BLaER1 (cell line): ENCODE data around the gene PRPS2.

ENCODE experiments used
- H3K27ac ChIP-seq: shearing (Covaris generic); formaldehyde crosslinking; 2 replicates; pipeline ENCODE4 v1.8.1; 2022
- H3K27me3 ChIP-seq: shearing (Covaris generic); formaldehyde crosslinking; 2 replicates; pipeline ENCODE4 v1.8.1; 2022
- H3K36me3 ChIP-seq: shearing (Covaris generic); formaldehyde crosslinking; 2 replicates; pipeline ENCODE4 v1.8.1; 2022
- H3K4me1 ChIP-seq: shearing (Covaris generic); formaldehyde crosslinking; 2 replicates; pipeline ENCODE4 v1.8.1; 2022
- H3K4me2 ChIP-seq: shearing (Covaris generic); formaldehyde crosslinking; 2 replicates; pipeline ENCODE4 v1.8.1; 2022
- H3K4me3 ChIP-seq: shearing (Covaris generic); formaldehyde crosslinking; 2 replicates; pipeline ENCODE4 v1.8.1; 2022
- H3K9ac ChIP-seq: shearing (Covaris generic); formaldehyde crosslinking; 2 replicates; pipeline ENCODE4 v1.8.1; 2022
- H3K9me3 ChIP-seq: shearing (Covaris generic); formaldehyde crosslinking; 2 replicates; pipeline ENCODE4 v1.8.1; 2022
- H4K20me1 ChIP-seq: shearing (Covaris generic); formaldehyde crosslinking; 2 replicates; pipeline ENCODE4 v1.8.1; 2022
- Cebpa-rat ChIP-seq: shearing (Covaris generic); IDR thresholded peaks from 2 replicates; pipeline ENCODE4 v1.8.1; 2022

Gene PRPS2

GRCh38 chrX:12777670-12778069 lies 13.5 kb upstream of the PRPS2 start:
- H4K20me1 ChIP-seq, result no peaks in the 10 kb centered on the region
- no peak overlapping the region for H3K4me2 ChIP-seq
- H3K36me3 ChIP-seq, result no peaks in the 10 kb centered on the region
- H3K4me3 ChIP-seq, result no peak overlapping the region
- H3K27me3 ChIP-seq, result peaks cover 87% of the 10 kb centered on the region
- no peak for TF ChIP-seq Cebpa-rat
- no peaks in the 10 kb centered on the region for H3K4me1 ChIP-seq
- H3K9ac ChIP-seq, result no peak overlapping the region
- no peak overlapping the region for H3K27ac ChIP-seq
- no peaks in the 10 kb centered on the region for H3K9me3 ChIP-seq

GRCh38 chrX:12779534-12779933 lies 11.7 kb upstream of the PRPS2 start:
- Histone ChIP-seq H3K4me3 (no peak overlapping the region), H3K4me2 (no peak overlapping the region), H3K9me3 (no peaks in the 10 kb centered on the region), H3K27ac (no peak overlapping the region), H3K4me1 (no peaks in the 10 kb centered on the region), H3K36me3 (no peaks in the 10 kb centered on the region), H3K27me3 (peaks cover 89% of the 10 kb centered on the region), H4K20me1 (no peaks in the 10 kb centered on the region), H3K9ac (no peak overlapping the region)
- no peak for TF ChIP-seq Cebpa-rat

- Histone ChIP-seq H3K27ac (no peak overlapping the region), H3K9me3 (peaks cover 8% of the 10 kb centered on the region; the same call in 1 of the 2 replicates), H3K4me3 (no peak overlapping the region), H3K27me3 (peaks cover 79% of the 10 kb centered on the region), H3K9ac (no peak overlapping the region), H3K36me3 (no peaks in the 10 kb centered on the region), H4K20me1 (peaks cover 19% of the 10 kb centered on the region), H3K4me2 (no peak overlapping the region), H3K4me1 (peaks cover 11% of the 10 kb centered on the region; the same call in 1 of the 2 replicates)
- no peak for TF ChIP-seq Cebpa-rat
These were observed 2.6 kb upstream of the PRPS2 start for GRCh38 chrX:12788645-12789044.

- Histone ChIP-seq H3K9ac (no peak overlapping the region), H3K27me3 (peaks cover 79% of the 10 kb centered on the region), H3K9me3 (peaks cover 8% of the 10 kb centered on the region; the same call in 1 of the 2 replicates), H4K20me1 (peaks cover 32% of the 10 kb centered on the region), H3K4me2 (no peak overlapping the region), H3K27ac (no peak overlapping the region), H3K4me3 (no peak overlapping the region), H3K36me3 (no peaks in the 10 kb centered on the region; the same call in 1 of the 2 replicates), H3K4me1 (peaks cover 11% of the 10 kb centered on the region; the same call in 1 of the 2 replicates)
- no peak for TF ChIP-seq Cebpa-rat
These were observed 1.2 kb upstream of the PRPS2 start for GRCh38 chrX:12789976-12790375.

- H3K4me3 ChIP-seq, result peak overlapping the region; percentile 86
- peaks cover 37% of the 10 kb centered on the region for H4K20me1 ChIP-seq
- 0 out of 2 replicates have a peak overlapping the region, but pooled peaks have one; percentile 79 for H3K27ac ChIP-seq
- H3K27me3 ChIP-seq, result peaks cover 79% of the 10 kb centered on the region
- peaks cover 8% of the 10 kb centered on the region; the same call in 1 of the 2 replicates for H3K9me3 ChIP-seq
- peaks cover 11% of the 10 kb centered on the region; the same call in 1 of the 2 replicates for H3K4me1 ChIP-seq
- H3K36me3 ChIP-seq, result no peaks in the 10 kb centered on the region; the same call in 1 of the 2 replicates
- TF ChIP-seq Cebpa-rat, result no peak
- H3K4me2 ChIP-seq, result peak overlapping the region; percentile 74
- peak overlapping the region; percentile 81; the same call in 1 of the 2 replicates for H3K9ac ChIP-seq
These were observed 341 bp upstream of the PRPS2 start for GRCh38 chrX:12790885-12791256.

- TF ChIP-seq Cebpa-rat, result no peak
- Histone ChIP-seq H3K9ac (no peak overlapping the region), H3K9me3 (peaks cover 8% of the 10 kb centered on the region; the same call in 1 of the 2 replicates), H3K4me3 (peak overlapping the region; percentile 86; the same call in 1 of the 2 replicates), H3K4me1 (peaks cover 11% of the 10 kb centered on the region; the same call in 1 of the 2 replicates), H3K4me2 (peak overlapping the region; percentile 74), H3K27ac (no peak overlapping the region), H4K20me1 (peaks cover 55% of the 10 kb centered on the region), H3K36me3 (no peaks in the 10 kb centered on the region; the same call in 1 of the 2 replicates), H3K27me3 (peaks cover 78% of the 10 kb centered on the region)
These were observed 1.5 kb downstream of the PRPS2 start for GRCh38 chrX:12792711-12793110.

GRCh38 chrX:12794654-12795053 lies 3.4 kb downstream of the PRPS2 start:
- no peak for TF ChIP-seq Cebpa-rat

GRCh38 chrX:12798601-12799000 lies 7.4 kb downstream of the PRPS2 start:
- Histone ChIP-seq H3K9me3 (no peaks in the 10 kb centered on the region), H3K27ac (no peak overlapping the region), H3K4me2 (no peak overlapping the region), H3K9ac (no peak overlapping the region), H3K4me3 (no peak overlapping the region), H3K36me3 (peaks cover 34% of the 10 kb centered on the region), H3K27me3 (peaks cover 94% of the 10 kb centered on the region), H3K4me1 (no peaks in the 10 kb centered on the region), H4K20me1 (peaks cover 89% of the 10 kb centered on the region)
- no peak for TF ChIP-seq Cebpa-rat

More at GRCh38 chrX:12794654-12795053, 3.4 kb downstream of the PRPS2 start:
- Histone ChIP-seq H3K36me3 (peaks cover 12% of the 10 kb centered on the region), H3K9me3 (0 out of 2 replicates have a peak, but pooled peaks cover 8% of the 10 kb centered on the region), H3K4me3 (no peak overlapping the region), H3K27ac (no peak overlapping the region), H3K4me2 (no peak overlapping the region), H3K9ac (no peak overlapping the region), H3K4me1 (peaks cover 11% of the 10 kb centered on the region; the same call in 1 of the 2 replicates), H3K27me3 (peaks cover 80% of the 10 kb centered on the region), H4K20me1 (peaks cover 74% of the 10 kb centered on the region)

- peak; percentile 74 for TF ChIP-seq Cebpa-rat
- H3K4me1 ChIP-seq, result no peaks in the 10 kb centered on the region
- H4K20me1 ChIP-seq, result peaks cover 86% of the 10 kb centered on the region
- H3K4me3 ChIP-seq, result no peak overlapping the region
- no peak overlapping the region for H3K9ac ChIP-seq
- no peak overlapping the region for H3K4me2 ChIP-seq
- H3K27ac ChIP-seq, result no peak overlapping the region
- peaks cover 94% of the 10 kb centered on the region for H3K27me3 ChIP-seq
- peaks cover 39% of the 10 kb centered on the region for H3K36me3 ChIP-seq
- no peaks in the 10 kb centered on the region for H3K9me3 ChIP-seq
These were observed 7.9 kb downstream of the PRPS2 start for GRCh38 chrX:12799118-12799517.

- Histone ChIP-seq H3K4me3 (no peak overlapping the region), H3K4me1 (no peaks in the 10 kb centered on the region), H3K4me2 (no peak overlapping the region), H3K9ac (no peak overlapping the region), H3K27ac (no peak overlapping the region), H4K20me1 (peaks cover 84% of the 10 kb centered on the region), H3K9me3 (no peaks in the 10 kb centered on the region), H3K36me3 (peaks cover 60% of the 10 kb centered on the region), H3K27me3 (peaks cover 100% of the 10 kb centered on the region)
- TF ChIP-seq Cebpa-rat, result no peak
These were observed 11.5 kb downstream of the PRPS2 start for GRCh38 chrX:12802741-12803140.
